Erythroblast (primary cell): Measurements from ENCODE around the gene EME2.
A peak's percentile ranks its signal among the peaks of the same experiment; 100 is the strongest.

Experiments used
- GATA1 ChIP-seq: IDR thresholded peaks from 2 replicates; pipeline ENCODE4 v1.6.1; 2011; ENCODE audit warnings: low read depth, mild to moderate bottlenecking, control low read depth, low read length, moderate library complexity
- POLR2A ChIP-seq: IDR thresholded peaks from 2 replicates; pipeline ENCODE4 v1.6.1; 2011; ENCODE audit warnings: mild to moderate bottlenecking, low read length

DNA sequence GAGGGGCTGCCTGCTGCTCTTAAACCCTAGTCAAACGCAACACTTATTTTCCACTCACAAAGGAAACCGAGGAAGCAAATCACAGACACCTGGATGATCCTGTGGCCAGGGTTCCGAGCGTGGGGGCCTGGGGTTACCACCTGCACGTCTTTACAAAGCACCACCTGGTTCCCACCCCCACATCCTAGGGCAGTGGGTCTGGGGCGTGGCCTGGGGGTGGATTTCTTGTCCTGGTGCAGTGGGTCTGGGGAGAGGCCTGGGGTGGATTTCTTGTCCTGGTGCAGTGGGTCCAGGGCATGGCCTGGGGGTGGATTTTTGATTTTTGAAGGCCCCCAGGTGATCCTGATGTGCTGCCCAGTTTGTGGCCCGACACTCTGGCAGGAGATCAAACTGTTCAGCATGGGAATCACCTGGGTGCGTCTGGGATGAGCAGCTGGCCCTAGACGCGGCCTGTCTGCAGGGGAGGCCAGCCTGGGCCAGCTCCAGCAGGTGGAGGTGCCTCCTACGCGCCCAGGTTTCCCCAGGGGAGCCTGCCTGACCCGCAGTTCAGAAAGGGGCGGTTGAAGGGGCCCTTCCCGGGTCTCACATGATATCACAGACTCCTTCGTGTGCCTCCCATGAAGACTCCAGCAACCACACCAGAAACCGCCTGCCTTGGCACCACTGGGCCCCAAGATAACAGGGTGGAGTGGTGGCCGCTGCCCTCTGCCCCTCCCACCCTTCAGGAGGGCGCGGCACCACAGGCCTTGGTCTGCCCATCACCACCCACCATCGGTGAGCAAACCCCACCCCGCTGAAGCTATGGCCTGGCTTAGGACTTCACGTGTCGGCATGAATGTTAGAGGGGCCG, 47.7 kb downstream of the EME2 start:
- TF ChIP-seq POLR2A (peak; percentile 77), GATA1 (no peak)
